Mucosa of descending colon (tissue), 3 donors: ENCODE results near the gene RARG. TPM values are rescaled to one million over a fixed set of nuclear protein-coding genes. Genes with fewer than 3 reads are reported as not detected.

ENCODE experiments used
- ATAC-seq: fragments of 200-7000 bp; cut with Tn5 transposase; one replicate; pipeline ENCODE4 v1.9.1; 2020; ENCODE audit warnings: mild to moderate bottlenecking, moderate library complexity
- DNase-seq, 3 donors: peaks; one replicate each; pipeline ENCODE4 v3.0.0-alpha.2; 2020
- H3K36me3 ChIP-seq: fragments of 200-600 bp; one replicate; pipeline ENCODE4 v1.8.0; 2021; ENCODE audit warnings: low read depth, mild to moderate bottlenecking
- H3K4me1 ChIP-seq: fragments of 200-600 bp; one replicate; pipeline ENCODE4 v1.8.0; 2021; ENCODE audit warnings: low read depth, mild to moderate bottlenecking
- H3K4me3 ChIP-seq: fragments of 200-600 bp; one replicate; pipeline ENCODE4 v1.8.0; 2021; ENCODE audit warnings: mild to moderate bottlenecking
- H3K9me3 ChIP-seq: fragments of 200-600 bp; one replicate; pipeline ENCODE4 v1.8.0; 2021; ENCODE audit warnings: mild to moderate bottlenecking
- intact Hi-C, 2 donors: fragments of 100-400 bp; cut with DNase I in 1 of 2; cut with micrococcal nuclease in 1 of 2; formaldehyde crosslinking; loops; one replicate each; pipeline versions ENCODE4 v1.11.0 to v1.11.1; 2022; cut with DNase I, micrococcal nuclease
- total RNA-seq, 3 donors: library from RNA; stranded (reverse); fragmentation: NEBNext Ultra II Directional in 2 of 3; extraction: Animal tissue kit (Norgen Biotek cat#: 25700) in 2 of 3; gene quantifications; one replicate each; pipeline versions ENCODE4 v1.2.1 to v1.2.4, GENCODE V29; 2021 to 2023
- TF ChIP-seq, protein P1 (sequence below): fragments of 200-600 bp; IDR thresholded peaks from one replicate; pipeline ENCODE4 v1.8.0; 2022; ENCODE audit warnings: antibody characterized with exemption, mild to moderate bottlenecking
- donor health status: DM: no; HTN: no; CAD: no; lungs with moderate emphysema.
- donor health status: DM: no; HTN: no; CAD: no.
- donor health status: DM: no; HTN: yes; CAD: no.

The RARG gene
- total RNA-seq, 3 donors from 2014 or later = 10.7 to 35.3 (median 16.9) TPM

DNA sequence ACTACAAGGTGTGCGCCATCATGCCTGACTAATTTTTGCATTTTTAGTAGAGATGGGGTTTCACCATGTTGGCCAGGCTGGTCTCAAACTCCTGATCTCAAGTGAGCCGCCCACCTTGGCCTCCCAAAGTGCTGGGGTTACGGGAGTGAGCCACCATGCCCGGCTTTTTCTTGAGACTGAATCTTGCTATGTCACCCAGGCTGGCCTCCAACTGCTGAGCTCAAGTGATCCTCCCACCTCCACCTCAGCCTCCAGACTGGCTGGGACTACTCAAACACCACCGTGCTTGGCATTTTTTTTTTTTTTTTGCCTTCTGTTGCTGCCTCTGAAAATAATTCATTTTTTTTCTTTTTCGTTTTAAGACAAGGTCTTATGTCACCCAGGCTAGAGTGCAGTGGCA lies 27.9 kb upstream of the RARG start:
- H3K9me3 ChIP-seq = no peaks in the 10 kb centered on the region
- no peak for ATAC-seq
- TF ChIP-seq, protein P1, sequence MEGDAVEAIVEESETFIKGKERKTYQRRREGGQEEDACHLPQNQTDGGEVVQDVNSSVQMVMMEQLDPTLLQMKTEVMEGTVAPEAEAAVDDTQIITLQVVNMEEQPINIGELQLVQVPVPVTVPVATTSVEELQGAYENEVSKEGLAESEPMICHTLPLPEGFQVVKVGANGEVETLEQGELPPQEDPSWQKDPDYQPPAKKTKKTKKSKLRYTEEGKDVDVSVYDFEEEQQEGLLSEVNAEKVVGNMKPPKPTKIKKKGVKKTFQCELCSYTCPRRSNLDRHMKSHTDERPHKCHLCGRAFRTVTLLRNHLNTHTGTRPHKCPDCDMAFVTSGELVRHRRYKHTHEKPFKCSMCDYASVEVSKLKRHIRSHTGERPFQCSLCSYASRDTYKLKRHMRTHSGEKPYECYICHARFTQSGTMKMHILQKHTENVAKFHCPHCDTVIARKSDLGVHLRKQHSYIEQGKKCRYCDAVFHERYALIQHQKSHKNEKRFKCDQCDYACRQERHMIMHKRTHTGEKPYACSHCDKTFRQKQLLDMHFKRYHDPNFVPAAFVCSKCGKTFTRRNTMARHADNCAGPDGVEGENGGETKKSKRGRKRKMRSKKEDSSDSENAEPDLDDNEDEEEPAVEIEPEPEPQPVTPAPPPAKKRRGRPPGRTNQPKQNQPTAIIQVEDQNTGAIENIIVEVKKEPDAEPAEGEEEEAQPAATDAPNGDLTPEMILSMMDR = no peak
- no peak overlapping the region for H3K4me3 ChIP-seq
- H3K4me1 ChIP-seq = no peaks in the 10 kb centered on the region
- DNase-seq = peak in 1 of 3 donors; percentile 37
- intact Hi-C loops = no loop called here
- no peaks in the 10 kb centered on the region for H3K36me3 ChIP-seq

DNA sequence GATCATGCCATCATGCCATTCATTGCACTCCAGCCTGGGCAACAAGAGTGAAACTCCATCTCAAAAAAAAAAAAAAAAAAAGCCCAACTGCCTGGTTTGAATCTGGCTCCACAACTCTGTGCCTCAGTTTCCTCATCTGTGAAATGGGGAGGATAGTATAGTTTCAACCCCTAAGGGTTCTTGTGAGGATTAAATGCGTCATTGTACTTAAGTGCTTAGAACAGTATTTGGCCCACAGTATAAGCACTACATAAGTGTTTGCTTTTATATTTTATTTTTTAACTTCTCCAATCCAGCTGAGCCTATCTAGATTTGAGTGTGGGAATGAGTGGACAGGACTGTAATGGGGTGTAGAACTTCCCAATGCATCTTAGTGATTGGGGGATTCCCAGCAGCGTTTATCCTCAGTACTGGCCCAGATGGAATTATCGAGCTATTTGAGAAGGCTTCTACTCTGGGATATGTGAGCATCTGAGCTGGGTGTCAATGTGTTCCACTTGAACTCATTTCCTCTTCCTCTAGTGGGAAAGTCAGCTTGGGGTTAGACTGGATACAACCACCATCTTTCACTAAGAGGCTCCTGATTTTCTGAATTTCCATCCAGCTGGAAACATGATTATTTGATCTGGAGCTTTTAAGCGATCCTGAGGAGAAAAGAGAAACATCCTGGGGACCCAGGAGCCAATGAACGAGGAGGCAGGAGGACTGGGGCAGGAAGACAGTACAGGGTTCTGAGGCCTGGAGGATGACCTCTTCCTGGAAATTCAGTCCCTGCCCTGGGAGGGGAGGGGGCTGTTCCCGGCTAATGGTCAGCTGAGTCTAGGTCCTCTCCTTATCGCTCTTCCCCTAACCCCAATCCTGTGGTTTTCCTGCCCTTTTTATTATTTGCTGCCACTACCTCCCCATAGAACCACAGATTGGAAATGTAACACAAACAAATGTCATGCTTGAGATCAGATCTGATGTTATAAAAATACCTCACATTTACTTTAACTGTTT lies 26.8 kb upstream of the RARG start:
- no peaks in the 10 kb centered on the region for H3K36me3 ChIP-seq
- no peaks in the 10 kb centered on the region for H3K9me3 ChIP-seq
- intact Hi-C loops = no loop called here
- ATAC-seq = no peak
- DNase-seq = peak in 1 of 3 donors; percentile 1
- H3K4me1 ChIP-seq = no peaks in the 10 kb centered on the region
- TF ChIP-seq, protein P1 = no peak
- no peak overlapping the region for H3K4me3 ChIP-seq

DNA sequence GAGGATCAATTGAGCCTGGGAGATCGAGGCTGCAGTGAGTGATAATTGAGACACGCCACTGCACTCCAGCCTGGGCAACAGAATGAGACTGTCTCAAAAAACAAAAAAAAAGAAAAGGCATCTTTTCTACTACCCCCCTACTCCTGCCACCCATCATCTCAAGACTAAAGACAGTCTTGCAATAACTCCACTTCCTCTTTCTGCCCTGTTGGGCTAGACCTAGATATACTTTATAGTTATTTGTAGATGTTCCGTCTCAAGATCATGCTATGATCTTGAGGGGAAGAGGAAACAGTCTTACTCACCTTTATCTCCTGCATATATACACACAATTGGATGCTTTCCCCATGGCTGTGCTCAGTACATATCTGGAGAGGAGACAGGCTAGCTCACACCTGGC lies 24.0 kb upstream of the RARG start:
- peaks cover 9% of the 10 kb centered on the region for H3K4me1 ChIP-seq
- TF ChIP-seq, protein P1 = no peak
- intact Hi-C loops = no loop called here
- DNase-seq (no peak), ATAC-seq (no peak)
- no peaks in the 10 kb centered on the region for H3K36me3 ChIP-seq
- no peak overlapping the region for H3K4me3 ChIP-seq
- no peaks in the 10 kb centered on the region for H3K9me3 ChIP-seq

DNA sequence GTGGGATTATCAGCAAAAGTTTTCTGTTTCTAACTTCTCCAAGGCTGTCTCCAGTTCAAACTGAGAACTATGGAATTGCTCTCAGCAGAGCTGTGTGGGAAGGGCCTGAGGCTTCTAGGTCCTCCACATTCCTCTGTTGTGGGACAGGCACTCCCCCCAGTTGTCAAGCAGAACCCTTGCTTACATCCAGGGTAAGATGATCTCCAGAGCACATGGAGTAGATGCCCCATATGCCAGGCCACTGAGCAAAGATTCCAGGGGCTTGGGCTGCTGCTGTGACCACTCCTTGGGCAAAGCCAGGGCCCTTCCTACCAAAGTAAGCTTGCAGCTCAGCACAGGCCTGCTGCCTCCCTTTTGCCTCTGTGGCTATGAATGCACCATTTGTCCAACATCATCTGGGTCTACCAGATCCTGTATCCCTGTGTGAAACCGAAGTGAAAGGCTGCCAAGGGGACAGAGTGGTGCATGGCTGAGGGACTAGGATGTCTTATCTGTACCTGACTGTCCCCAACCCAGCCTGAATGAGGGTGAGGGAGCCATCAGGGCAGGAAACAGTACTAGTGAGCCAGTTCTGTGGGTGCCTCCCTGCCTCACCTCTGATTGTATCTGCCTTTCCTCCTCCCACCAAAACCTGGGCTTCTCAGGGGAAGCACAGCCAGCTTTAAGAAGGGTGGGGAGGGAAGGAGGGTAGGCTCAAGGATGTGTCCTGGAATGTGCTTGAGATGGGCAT lies 23.0 kb upstream of the RARG start:
- ATAC-seq = no peak
- H3K36me3 ChIP-seq = no peaks in the 10 kb centered on the region
- peak in 1 of 3 donors; percentile 13 for DNase-seq

DNA sequence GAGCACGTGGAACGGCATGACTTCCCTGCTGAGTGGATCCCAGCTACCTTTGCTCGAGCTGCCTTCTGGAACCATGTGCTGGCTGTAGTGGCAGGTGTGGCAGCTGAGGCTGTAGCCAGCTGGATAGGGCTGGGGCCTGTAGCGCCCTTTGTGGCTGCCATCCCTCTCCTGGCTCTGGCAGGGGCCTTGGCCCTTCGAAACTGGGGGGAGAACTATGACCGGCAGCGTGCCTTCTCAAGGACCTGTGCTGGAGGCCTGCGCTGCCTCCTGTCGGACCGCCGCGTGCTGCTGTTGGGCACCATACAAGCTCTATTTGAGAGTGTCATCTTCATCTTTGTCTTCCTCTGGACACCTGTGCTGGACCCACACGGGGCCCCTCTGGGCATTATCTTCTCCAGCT lies 21.3 kb upstream of the RARG start:
- DNase-seq (peak in 1 of 3 donors; percentile 33), ATAC-seq (no peak)
- intact Hi-C loops = loop anchor here in 1 of 2 donors (5.0 kb wide), 1 partner anchor 41 kb away; no protein-coding TSS in a partner anchor
- TF ChIP-seq, protein P1 = no peak
- Histone ChIP-seq H3K9me3 (no peaks in the 10 kb centered on the region), H3K36me3 (no peaks in the 10 kb centered on the region), H3K4me1 (peaks cover 13% of the 10 kb centered on the region), H3K4me3 (no peak overlapping the region)

More for the DNA sequence above, 23.0 kb upstream of the RARG start:
- Histone ChIP-seq H3K4me3 (no peak overlapping the region), H3K4me1 (peaks cover 13% of the 10 kb centered on the region), H3K9me3 (no peaks in the 10 kb centered on the region)
- intact Hi-C loops = loop anchor here in 1 of 2 donors (5.0 kb wide), 1 partner anchor 43 kb away; no protein-coding TSS in a partner anchor
- TF ChIP-seq, protein P1 = no peak
